HEK293T (cell line): ENCODE data around the gene IL4.

Experiments
- BHLHE40 ChIP-seq: fragments of 450-650 bp; IDR thresholded peaks from 2 replicates; pipeline ENCODE4 v1.6.1; 2016; ENCODE audit warnings: mild to moderate bottlenecking, moderate library complexity, borderline replicate concordance
- FOXM1 ChIP-seq: fragments of 450-650 bp; IDR thresholded peaks from 2 replicates; pipeline ENCODE4 v1.6.1; 2017; ENCODE audit warnings: mild to moderate bottlenecking, borderline replicate concordance
- LEF1 ChIP-seq: fragments of 450-650 bp; IDR thresholded peaks from 2 replicates; pipeline ENCODE4 v1.6.1; 2017; ENCODE audit warnings: mild to moderate bottlenecking, borderline replicate concordance
- NFRKB ChIP-seq: fragments of 450-650 bp; IDR thresholded peaks from 2 replicates; pipeline ENCODE4 v1.6.1; 2016; ENCODE audit warnings: mild to moderate bottlenecking, moderate library complexity
- SUZ12 ChIP-seq: fragments of 450-650 bp; IDR thresholded peaks from 2 replicates; pipeline ENCODE4 v1.6.1; 2016; ENCODE audit warnings: mild to moderate bottlenecking
- TARDBP ChIP-seq: fragments of 450-650 bp; IDR thresholded peaks from 2 replicates; pipeline ENCODE4 v1.6.1; 2016
- ZNF384 ChIP-seq: fragments of 450-650 bp; IDR thresholded peaks from 2 replicates; pipeline ENCODE4 v1.6.1; 2016

GRCh38 chr5:132681476-132681831 is 7.7 kb downstream of the IL4 start:
- no peak for TF ChIP-seq NFRKB
- no peak for TF ChIP-seq ZNF384
- TF ChIP-seq FOXM1 = no peak
- TF ChIP-seq TARDBP = no peak
- TF ChIP-seq SUZ12 = no peak
- no peak for TF ChIP-seq LEF1
- no peak for TF ChIP-seq BHLHE40
